ENCODE results near the gene AFF1.

AFF1 gene

DNA sequence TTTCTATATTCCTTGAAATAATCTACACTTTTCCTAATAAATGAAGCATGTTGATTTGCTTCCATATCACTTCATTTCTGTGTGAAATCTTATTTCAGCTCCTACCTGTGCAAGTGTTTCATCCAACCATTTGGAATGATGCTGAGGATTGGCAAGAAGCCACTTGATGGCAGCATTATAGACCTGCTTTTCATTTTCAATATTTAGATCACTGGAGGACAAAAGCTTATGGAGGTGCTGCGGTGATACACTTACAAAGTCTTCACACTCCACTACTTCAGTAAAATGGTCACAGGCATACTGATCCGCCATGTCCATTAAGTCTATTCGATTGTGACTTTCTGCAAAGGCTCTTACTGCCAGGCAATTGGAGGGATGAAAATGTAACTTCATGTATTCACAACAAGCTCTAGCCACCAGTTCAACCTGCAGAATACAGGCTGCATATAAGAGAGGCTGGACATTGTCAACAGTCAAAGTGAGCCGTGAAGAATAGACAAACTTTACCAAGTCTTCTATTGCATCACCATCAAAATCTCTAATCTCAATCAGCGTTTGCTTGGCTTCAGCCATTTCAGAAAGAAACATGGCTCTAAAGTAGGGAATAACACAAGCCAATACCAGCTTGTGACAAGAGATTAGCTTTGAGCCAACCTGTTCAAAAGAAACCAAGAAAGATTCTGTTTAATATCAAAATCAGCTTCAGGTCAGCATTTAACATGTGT lies 250.5 kb downstream of the AFF1 start:
- no peak for DNase-seq

DNA sequence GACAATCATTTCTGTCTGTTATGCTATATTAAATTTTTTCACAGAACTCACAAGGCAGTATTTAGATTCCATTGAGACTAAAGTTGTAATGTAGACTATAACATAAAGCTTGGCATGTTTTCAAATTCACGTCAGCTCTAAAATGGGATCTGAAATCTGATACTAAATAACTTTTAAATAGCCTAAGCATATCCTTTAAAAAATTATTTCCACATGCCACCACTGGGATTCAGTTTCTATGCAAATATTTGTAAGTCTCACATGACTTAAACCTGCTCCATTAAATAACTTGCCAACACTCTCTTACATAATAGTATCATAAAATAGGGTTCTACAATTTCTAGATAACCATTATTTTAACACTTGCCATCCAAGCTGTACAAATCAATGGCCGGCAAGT lies 253.2 kb downstream of the AFF1 start:
- DNase-seq: no peak

DNA sequence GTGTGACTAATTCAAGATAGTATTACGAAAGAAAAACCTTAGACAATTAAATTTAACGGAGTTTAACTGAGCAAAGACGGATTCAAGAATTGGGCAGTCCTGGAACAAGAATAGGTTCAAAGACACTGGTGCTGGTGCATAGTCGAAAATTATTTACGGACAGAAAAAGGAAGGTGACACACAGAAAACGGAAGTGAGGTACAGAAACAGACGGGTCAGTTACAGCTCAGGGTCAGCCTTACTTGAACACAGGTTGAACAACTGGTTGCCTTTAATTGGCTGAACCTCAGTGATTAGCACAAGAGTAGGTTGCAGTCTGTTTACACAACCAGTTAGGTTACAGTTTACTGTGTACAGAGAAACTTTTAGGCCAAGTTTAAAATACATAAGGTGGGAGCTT lies 254.1 kb downstream of the AFF1 start:
- no peak for DNase-seq
